Measurements from ENCODE around the gene OR1K1. TPM values are rescaled to one million over a fixed set of nuclear protein-coding genes. Genes with fewer than 3 reads are reported as not detected.

OR1K1 gene
- total and polyA plus RNA-seq, 2 donors (not counting 3 experiments of a cell fraction or from before 2014, with no cell fraction given) = not detected

GRCh38 chr9:122789256-122790046, 10.5 kb upstream of the OR1K1 start:
- BruUV-seq (replicated peaks) = no TSS peak
- Histone ChIP-seq H3K4me1 (ENCODE audit: control insufficient read depth, extremely low read depth, insufficient read depth, low read length) (no peaks in the 10 kb centered on the region), H3K79me2 (ENCODE audit: control insufficient read depth, insufficient read depth, low read length) (no peaks in the 10 kb centered on the region), H3K27ac (ENCODE audit: insufficient read depth, low read depth, low read length) (no peak overlapping the region), H3K27me3 (ENCODE audit: control insufficient read depth in 2 of 2, insufficient read depth in 2 of 2, low read length in 2 of 2) (peaks cover 0 to 3% of the 10 kb centered on the region in 2 experiments), H3K4me2 (ENCODE audit: insufficient read depth, low read length) (no peak overlapping the region), H3K9ac (replicated peaks; ENCODE audit: extremely low read depth, insufficient read depth, low read length) (no peak overlapping the region), H2AFZ (ENCODE audit: low read depth, low read length) (no peak overlapping the region), H3K36me3 (ENCODE audit: control insufficient read depth in 2 of 2, extremely low read depth in 1 of 2, insufficient read depth in 2 of 2, low read length in 2 of 2) (no peaks in the 10 kb centered on the region), H3K4me3 (replicated peaks in 1 of 3; ENCODE audit: insufficient read depth in 1 of 3, low read depth in 1 of 3, low read length in 3 of 3) (no peak overlapping the region), H3K9me1 (replicated peaks; ENCODE audit: control insufficient read depth, extremely low read depth, insufficient read depth, low read length) (no peaks in the 10 kb centered on the region), H4K20me1 (replicated peaks; ENCODE audit: control insufficient read depth, extremely low read depth, insufficient read depth, low read length) (no peaks in the 10 kb centered on the region), H3K9me3 (replicated peaks; ENCODE audit: control insufficient read depth, insufficient read depth, low read length) (no peaks in the 10 kb centered on the region)
- POLR2A ChIA-PET = no interaction called here
- no peak for FAIRE-seq
- no peak for DNase-seq (ENCODE audit: low read depth, low spot score)
- TF ChIP-seq MYC (IDR thresholded peaks at IDR 0.05; ENCODE audit: low read depth, low read length) = no peak
- TF ChIP-seq JUN (IDR thresholded peaks at IDR 0.05; ENCODE audit: borderline replicate concordance, insufficient read depth, insufficient read length, low read depth) = no peak
- no peak for TF ChIP-seq CTCF (IDR thresholded peaks at IDR 0.05; ENCODE audit: extremely low read depth in 1 of 2, insufficient read depth in 1 of 2, low read depth in 1 of 2, low read length in 2 of 2)
- no peak for TF ChIP-seq FOS (IDR thresholded peaks at IDR 0.05; ENCODE audit: borderline replicate concordance, insufficient read depth, low read length)
- TF ChIP-seq GATA2 (IDR thresholded peaks at IDR 0.05; ENCODE audit: insufficient read depth, insufficient read length, low read depth, low read length) = no peak
- dilution Hi-C loops (cut with MboI; ENCODE audit: extremely low pct_ligation_motif_present, low sequenced_read_pairs) = no loop called here
- CTCF ChIA-PET = interaction anchor here (2.1 kb wide), 1 partner anchor 291 kb away, joined by 8 read pairs; no protein-coding TSS in a partner anchor
- intact Hi-C loops (cut with micrococcal nuclease) = no loop called here

All from endothelial cell of umbilical vein (primary cell).